SKM-1 (cell line): ENCODE measurements around the gene KRT13.
"Not testable (repeated sequence)": the region's sequence is repeated elsewhere in the genome, so short reads cannot be mapped to it uniquely, and the experiment has no call there.

ENCODE experiments used
- DNase-seq: peaks from one replicate; lab custom pipeline; 2025; ENCODE audit not compliant: unreplicated experiment; lab: John Stamatoyannopoulos, UW

The KRT13 gene

GRCh38 chr17:41505007-41505808 is at the start of gene KRT13:
KRT13 (minus strand) TSS chr17:41505612; CDS start chr17:41505550, 62 bp downstream.
- DNase-seq: no peak

DNA sequence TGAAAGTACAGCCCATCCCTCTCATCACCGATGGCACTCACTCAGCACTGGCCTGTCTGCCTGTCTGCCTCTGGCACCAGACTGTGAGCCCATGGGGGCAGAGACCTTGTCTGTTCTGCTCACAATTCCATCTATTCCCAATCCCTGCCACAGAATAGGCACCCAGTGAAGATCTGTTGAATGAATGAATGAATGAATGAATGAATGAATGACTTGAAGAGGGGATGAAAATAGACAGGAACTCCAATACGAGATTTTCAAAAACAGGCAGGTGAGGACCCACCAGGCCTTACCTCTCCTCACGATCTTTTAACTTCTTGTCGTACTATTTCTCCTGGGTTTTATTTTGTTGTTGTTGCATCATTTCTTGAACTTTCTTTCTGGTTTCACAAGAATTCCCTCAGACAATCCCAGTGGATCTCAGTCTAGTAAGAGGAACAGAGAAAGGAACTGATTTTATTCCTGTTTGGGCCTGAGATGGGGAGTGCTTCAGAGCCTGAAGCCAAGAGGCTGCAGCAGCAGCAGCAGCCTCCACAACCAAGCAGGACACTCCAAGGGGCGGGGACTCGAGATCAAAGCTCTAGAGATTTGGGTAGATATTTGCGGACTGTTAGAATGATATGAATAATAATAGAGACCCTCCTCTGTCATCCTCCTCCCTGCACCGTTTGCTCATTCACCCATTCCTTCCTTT is 48.7 kb upstream of the KRT13 start:
- no peak for DNase-seq

GRCh38 chr17:41553176-41553575 is 47.8 kb upstream of the KRT13 start:
- DNase-seq: no peak

GRCh38 chr17:41552455-41552854 is 47.0 kb upstream of the KRT13 start:
- DNase-seq: no peak

- no peak for DNase-seq
Observed at GRCh38 chr17:41551365-41551764, 46.0 kb upstream of the KRT13 start.

GRCh38 chr17:41549596-41550039 is 44.2 kb upstream of the KRT13 start:
- DNase-seq: no peak

GRCh38 chr17:41548844-41549595 is 43.6 kb upstream of the KRT13 start:
- peak; percentile 74 for DNase-seq

- DNase-seq: no peak
Observed at GRCh38 chr17:41547921-41548843, 42.8 kb upstream of the KRT13 start.

GRCh38 chr17:41547378-41547841 is 42.0 kb upstream of the KRT13 start:
- DNase-seq: no peak

DNA sequence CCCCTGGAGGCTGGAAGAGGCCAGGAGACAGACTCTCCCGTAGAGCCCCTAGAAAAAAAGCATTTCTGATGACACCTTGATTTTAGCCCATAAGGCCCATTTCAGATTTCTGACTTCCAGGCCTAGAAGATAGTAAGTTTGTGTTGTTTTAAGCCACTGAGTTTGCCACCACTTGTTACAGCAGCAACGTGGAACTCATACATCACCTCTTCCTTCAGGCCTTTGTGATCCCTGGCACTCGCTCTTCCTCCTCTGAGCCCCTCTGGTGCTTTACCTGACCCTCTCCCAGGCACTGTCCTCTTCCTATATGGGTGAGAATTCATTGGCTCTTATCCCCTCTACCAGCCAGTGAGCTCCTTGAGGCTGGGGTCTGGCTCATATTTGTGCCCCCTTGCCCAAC is 41.4 kb upstream of the KRT13 start:
- DNase-seq: no peak

DNA sequence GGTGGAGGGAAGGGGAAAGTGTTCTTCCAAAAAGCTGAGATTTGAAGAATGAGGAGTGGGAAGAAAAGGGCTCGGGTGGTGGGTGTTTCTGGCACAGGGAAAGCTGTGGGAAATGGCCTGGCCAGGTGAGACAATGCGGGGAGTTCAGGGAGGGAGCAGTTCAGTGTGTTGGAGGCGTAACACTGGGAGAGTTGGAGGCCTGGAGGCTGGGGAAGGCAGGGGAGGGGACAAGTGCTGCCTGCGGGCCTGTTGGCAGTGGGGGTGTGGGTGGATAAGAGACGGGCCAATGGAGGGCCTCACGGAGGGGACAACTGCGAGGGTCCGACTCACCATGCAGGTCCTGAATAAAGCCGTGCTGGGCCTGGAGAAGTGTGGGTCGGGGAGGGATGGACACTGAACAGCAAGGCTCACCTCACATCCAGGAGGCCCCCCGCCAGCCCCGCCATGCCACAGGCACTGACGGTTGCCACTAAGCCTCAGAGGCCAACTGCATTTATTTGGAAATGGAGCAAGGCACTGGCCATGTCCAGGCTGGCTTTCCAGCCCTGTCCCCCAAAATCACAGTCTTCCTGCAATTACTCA is 40.5 kb upstream of the KRT13 start:
- no peak for DNase-seq

GRCh38 chr17:41544935-41545334 is 39.5 kb upstream of the KRT13 start:
- no peak for DNase-seq

DNA sequence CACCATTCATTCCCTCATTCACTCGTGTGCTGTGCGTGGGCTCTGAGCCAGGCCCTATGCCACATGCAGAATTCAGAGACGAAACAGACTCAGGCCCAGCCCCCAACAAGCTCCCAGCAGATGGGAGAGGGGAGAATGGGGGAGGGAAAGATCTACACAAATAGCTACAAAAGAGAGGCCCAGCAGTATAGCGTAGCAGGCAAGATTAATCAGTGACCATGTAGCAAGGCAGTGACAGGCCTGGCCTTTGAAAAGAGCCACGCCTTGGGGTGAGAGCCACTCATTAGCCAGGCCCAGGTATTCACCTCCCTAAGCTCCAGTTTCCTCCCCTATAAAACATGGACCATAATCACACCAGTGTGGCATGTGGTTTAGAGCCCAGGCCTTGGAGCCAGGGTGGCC is 39.1 kb upstream of the KRT13 start:
- no peak for DNase-seq

DNA sequence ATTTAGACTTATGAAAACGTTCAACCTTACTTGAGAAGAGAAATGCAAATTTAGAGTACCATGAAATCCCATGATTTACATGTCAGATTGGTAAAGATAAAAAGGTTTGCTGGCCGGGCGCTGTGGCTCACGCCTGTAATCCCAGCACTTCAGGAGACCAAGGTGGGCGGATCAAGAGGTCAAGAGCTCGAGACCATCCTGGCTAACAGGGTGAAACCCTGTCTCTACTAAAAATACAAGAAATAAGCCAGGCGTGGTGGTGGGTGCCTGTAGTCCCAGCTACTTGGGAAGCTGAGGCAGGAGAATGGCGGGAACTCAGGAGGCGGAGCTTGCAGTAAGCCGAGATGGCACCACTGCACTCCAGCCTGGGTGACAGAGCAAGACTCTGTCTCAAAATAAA is 37.4 kb upstream of the KRT13 start:
- not testable (repeated sequence) for DNase-seq

DNA sequence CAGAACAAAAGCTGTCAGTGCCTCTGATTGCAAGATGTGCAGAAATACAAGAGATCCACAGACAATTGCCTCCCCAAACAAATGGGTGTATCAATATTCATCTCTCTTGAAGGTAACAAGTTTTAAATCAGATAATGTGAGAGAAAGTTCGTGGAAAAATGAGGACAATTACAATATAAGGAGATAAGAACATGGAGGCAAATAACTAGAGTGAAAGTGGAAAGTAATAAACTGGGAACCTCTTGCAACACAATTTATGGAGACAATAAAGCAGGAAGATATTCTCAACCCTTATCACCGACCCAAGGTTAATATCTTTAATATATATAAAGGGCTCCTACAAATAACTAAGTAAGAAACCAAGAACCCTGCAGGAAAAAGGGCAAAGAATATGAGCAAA is 36.9 kb upstream of the KRT13 start:
- DNase-seq: no peak

DNA sequence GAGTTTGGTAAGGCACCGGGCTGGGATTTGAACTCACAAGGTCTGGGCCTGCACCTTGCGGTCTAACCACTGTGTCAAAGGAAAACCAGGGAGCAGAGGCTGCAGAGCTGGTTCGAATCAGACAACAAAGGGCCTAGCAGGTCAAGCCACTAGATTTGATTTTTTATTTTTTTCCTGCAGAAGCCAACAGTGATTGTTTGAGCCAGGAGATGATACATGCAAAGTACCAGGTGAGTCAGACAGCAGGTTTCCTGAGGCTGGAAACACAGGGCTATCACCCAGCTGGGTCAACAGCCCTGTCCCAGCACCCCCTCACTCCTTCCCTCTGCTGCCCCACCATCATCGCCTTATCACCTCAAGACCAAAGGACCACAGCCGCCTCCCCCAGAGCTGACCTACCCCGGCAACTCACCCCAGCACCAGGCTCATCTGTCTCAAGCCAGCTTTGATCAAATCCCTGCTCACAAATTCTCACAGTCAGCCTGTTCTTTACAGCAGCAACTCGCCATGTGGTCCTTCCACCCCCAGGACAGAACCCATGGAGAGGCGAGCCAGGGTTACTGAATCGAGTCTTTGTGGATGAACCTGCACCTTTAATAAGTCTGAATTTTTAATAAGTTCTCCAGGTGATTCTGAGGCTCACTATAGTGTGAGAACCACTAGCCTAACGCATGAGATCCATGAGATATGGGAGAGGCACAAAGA is 35.7 kb upstream of the KRT13 start:
- DNase-seq: no peak

- DNase-seq: no peak
Observed at GRCh38 chr17:41539979-41540701, 34.7 kb upstream of the KRT13 start.

DNA sequence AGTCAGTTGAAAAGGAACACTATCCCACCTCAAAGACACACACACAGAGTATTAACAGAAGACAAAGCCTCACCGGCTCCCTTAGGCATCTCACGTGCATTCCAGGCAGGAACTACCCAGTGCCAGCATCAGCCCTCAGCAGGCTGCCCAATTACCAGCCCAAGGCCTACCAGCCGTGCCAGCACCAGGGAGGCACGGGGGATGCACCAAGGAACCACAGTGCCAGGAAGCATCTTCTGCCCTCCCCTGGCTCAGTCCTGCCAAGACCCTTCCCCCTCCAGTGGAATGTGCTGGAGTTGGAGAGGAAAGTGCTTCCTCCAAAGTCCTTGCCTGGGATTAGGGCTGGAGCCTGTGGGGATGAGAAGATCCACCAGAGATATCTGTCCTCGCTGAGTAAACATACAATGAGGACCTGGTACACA is 33.7 kb upstream of the KRT13 start:
- no peak for DNase-seq

- DNase-seq: no peak
Observed at GRCh38 chr17:41538565-41538991, 33.2 kb upstream of the KRT13 start.
